Thyroid gland (tissue), 4 donors: ENCODE results near the gene RRAD. TPM values are rescaled to one million over a fixed set of nuclear protein-coding genes. Genes with fewer than 3 reads are reported as not detected.

Experiments
- DNase-seq, 2 donors: peaks; one replicate each; pipeline ENCODE4 v3.0.0-alpha.2; 2019
- H3K27ac ChIP-seq, 3 donors: fragments of 200-600 bp; sonication (generic); 1 replicate in 2 of 3; 2 replicates in 1 of 3; pipeline ENCODE4 v1.5.1; 2016 to 2019; ENCODE audit warnings: mild to moderate bottlenecking in 1 of 3, moderate library complexity in 1 of 3
- H3K27me3 ChIP-seq: fragments of 200-600 bp; sonication (generic); one replicate; pipeline ENCODE4 v1.5.1; 2019
- H3K36me3 ChIP-seq, 2 donors: fragments of 200-600 bp; sonication (generic); one replicate each; pipeline ENCODE4 v1.5.1; 2016 to 2019
- H3K4me1 ChIP-seq, 2 donors: fragments of 200-600 bp; sonication (generic); one replicate each; pipeline ENCODE4 v1.5.1; 2017 to 2019
- H3K4me3 ChIP-seq, 3 donors: fragments of 200-600 bp; sonication (generic); replicated peaks in 1 of 3; 1 replicate in 2 of 3; 2 replicates in 1 of 3; pipeline ENCODE4 v1.5.1; 2016; ENCODE audit warnings: mild to moderate bottlenecking in 1 of 3
- H3K9me3 ChIP-seq: fragments of 200-600 bp; sonication (generic); one replicate; pipeline ENCODE4 v1.5.1; 2017
- CTCF ChIP-seq, 6 experiments: fragments of 200-600 bp in 3 of 6; fragments of 450-650 bp in 3 of 6; sonication (generic) in 3 of 6; IDR thresholded peaks; one replicate each; pipeline ENCODE4 v1.5.1; 2016 to 2019; ENCODE audit warnings: antibody characterized with exemption in 6 of 6, mild to moderate bottlenecking in 2 of 6, inconsistent platforms in 1 of 6, moderate library complexity in 1 of 6
- POLR2A ChIP-seq, 2 donors: fragments of 450-650 bp; IDR thresholded peaks; one replicate each; pipeline ENCODE4 v1.6.1; 2017; ENCODE audit warnings: antibody characterized with exemption in 2 of 2, mild to moderate bottlenecking in 2 of 2, moderate library complexity in 1 of 2
- WGBS, 2 donors: methylation state at CpG; one replicate each; pipeline ENCODE4 v1.1.5; 2017; 5-methylcytosine and 5-hydroxymethylcytosine counted together
- intact Hi-C: fragments of 100-400 bp; cut with DNase I; formaldehyde crosslinking; loops from one replicate; pipeline ENCODE4 v1.15.1; 2023
- total RNA-seq, 4 donors: library from RNA; depleted of rRNA; stranded (reverse); fragments of >200 nt; gene quantifications; one replicate each; pipeline ENCODE4 v1.2.3, GENCODE V29; 2016

RRAD gene
- total RNA-seq, 4 donors from 2014 or later = 6.1 to 15.6 (median 10.9) TPM

- Histone ChIP-seq H3K36me3 (peaks cover 46 to 49% of the 10 kb centered on the region in 2 donors), H3K27ac (no peak overlapping the region), H3K27me3 (no peaks in the 10 kb centered on the region), H3K4me3 (no peak overlapping the region), H3K9me3 (no peaks in the 10 kb centered on the region), H3K4me1 (peaks cover 4 to 7% of the 10 kb centered on the region in 2 donors)
- TF ChIP-seq CTCF (IDR thresholded peaks at IDR 0.05) (no peak), POLR2A (IDR thresholded peaks at IDR 0.05) (no peak)
- 92 to 95% methylated on average over 6 to 11 of the region's 15 CpGs for WGBS, 2 donors
- DNase-seq = no peak
- intact Hi-C loops = no loop called here
Observed at GRCh38 chr16:66943426-66944053, 18.2 kb upstream of the RRAD start.

DNA sequence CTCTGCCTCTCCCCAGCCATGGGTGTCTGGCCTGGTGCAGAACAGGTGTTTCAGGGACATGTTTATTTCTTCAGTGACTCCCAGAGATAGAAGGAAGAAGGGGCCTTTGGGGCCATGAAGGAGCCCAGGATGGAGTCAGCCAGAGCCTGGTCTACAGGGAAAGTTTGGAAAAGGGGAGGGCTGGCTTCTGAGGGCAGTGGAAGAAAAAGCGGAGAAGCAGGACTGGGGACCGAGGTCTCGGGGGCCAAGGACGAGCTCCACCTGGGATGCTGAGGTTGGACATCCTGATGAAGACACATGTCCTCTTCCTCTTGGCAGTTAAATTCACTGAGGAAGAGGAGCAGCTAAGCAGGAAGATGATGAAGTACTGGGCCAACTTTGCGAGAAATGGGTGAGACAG lies 17.6 kb upstream of the RRAD start:
- intact Hi-C loops = no loop called here
- TF ChIP-seq POLR2A (IDR thresholded peaks at IDR 0.05) (no peak), CTCF (IDR thresholded peaks at IDR 0.05) (no peak)
- H3K4me1 ChIP-seq = peaks cover 0 to 4% of the 10 kb centered on the region in 2 donors
- peaks cover 49 to 50% of the 10 kb centered on the region in 2 donors for H3K36me3 ChIP-seq
- WGBS, 2 donors = 97 to 99% methylated on average over 5 of the region's 5 CpGs
- H3K27ac ChIP-seq = no peak overlapping the region
- no peak overlapping the region for H3K4me3 ChIP-seq
- no peaks in the 10 kb centered on the region for H3K27me3 ChIP-seq
- no peak for DNase-seq
- no peaks in the 10 kb centered on the region for H3K9me3 ChIP-seq

DNA sequence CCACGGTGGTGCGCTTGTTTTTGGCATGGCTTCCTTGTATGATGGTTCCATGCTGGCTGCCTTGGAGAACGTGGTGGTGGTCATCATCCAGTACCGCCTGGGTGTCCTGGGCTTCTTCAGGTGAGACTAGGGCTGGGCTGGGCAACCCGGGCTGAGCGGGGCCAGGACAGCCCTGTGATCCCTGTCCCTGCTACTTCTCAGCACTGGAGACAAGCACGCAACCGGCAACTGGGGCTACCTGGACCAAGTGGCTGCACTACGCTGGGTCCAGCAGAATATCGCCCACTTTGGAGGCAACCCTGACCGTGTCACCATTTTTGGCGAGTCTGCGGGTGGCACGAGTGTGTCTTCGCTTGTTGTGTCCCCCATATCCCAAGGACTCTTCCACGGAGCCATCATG lies 14.9 kb upstream of the RRAD start:
- DNase-seq = no peak
- TF ChIP-seq CTCF (IDR thresholded peaks at IDR 0.05) (no peak), POLR2A (IDR thresholded peaks at IDR 0.05) (no peak)
- Histone ChIP-seq H3K4me3 (no peak overlapping the region), H3K27me3 (no peaks in the 10 kb centered on the region), H3K27ac (no peak overlapping the region), H3K4me1 (peaks cover 11 to 15% of the 10 kb centered on the region in 2 donors), H3K36me3 (peaks cover 49 to 50% of the 10 kb centered on the region in 2 donors), H3K9me3 (no peaks in the 10 kb centered on the region)
- intact Hi-C loops = no loop called here
- 92 to 100% methylated on average over 10 to 11 of the region's 16 CpGs for WGBS, 2 donors

DNA sequence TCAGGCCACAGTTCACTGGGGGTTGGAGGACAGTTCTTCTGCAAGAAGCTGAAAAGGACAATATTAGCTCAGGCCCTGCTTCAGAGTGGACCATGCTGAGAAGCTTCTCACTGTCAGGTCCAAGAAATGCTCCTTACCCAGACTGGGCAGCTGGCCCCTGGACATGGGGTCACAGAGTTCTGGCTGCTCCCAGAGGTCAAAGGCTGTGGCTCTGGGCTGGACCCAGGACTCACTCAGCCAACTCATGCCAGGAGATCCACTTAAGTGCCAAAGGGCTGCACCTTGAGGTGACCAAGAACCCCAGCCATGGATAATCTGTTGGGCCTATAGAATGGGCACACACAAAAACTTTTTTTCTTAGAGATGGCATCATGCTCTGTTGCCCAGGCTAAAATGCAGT lies 14.0 kb upstream of the RRAD start:
- intact Hi-C loops = no loop called here
- no peak for DNase-seq
- Histone ChIP-seq H3K36me3 (peaks cover 49 to 50% of the 10 kb centered on the region in 2 donors), H3K27me3 (no peaks in the 10 kb centered on the region), H3K4me3 (no peak overlapping the region), H3K4me1 (peaks cover 12 to 15% of the 10 kb centered on the region in 2 donors), H3K9me3 (no peaks in the 10 kb centered on the region), H3K27ac (no peak overlapping the region)
- no peak for TF ChIP-seq POLR2A (IDR thresholded peaks at IDR 0.05)

DNA sequence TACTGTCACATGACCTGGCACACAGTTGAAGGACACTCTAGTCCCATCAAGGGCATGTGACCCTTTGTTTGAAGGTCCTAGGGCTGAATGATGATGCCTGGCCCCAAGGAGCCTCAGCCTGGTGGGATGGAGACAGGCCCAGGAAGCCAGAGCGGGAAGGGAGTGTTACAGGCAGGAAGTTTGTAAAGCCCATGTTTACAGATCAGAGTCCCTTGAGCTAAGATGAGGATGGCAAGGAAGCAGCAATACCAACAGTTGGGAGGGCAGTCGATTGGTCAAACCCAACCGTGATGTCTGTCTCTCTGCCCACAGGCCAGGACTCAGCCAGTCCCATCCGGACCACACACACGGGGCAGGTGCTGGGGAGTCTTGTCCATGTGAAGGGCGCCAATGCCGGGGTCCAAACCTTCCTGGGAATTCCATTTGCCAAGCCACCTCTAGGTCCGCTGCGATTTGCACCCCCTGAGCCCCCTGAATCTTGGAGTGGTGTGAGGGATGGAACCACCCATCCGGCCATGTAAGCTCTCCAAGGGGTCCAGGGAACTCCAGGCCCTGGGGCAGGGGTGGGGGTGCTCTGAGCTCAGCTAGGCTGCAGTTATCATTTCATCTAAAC lies 12.5 kb upstream of the RRAD start:
- Histone ChIP-seq H3K9me3 (no peaks in the 10 kb centered on the region), H3K27me3 (no peaks in the 10 kb centered on the region), H3K4me1 (peaks cover 20 to 23% of the 10 kb centered on the region in 2 donors), H3K36me3 (peaks cover 39 to 44% of the 10 kb centered on the region in 2 donors), H3K4me3 (no peak overlapping the region), H3K27ac (no peak overlapping the region)
- no peak for DNase-seq
- no peak for TF ChIP-seq CTCF (IDR thresholded peaks at IDR 0.05)
- no peak for TF ChIP-seq POLR2A (IDR thresholded peaks at IDR 0.05)
- intact Hi-C loops = no loop called here
- WGBS, 2 donors = 95 to 98% methylated on average over 8 to 10 of the region's 10 CpGs
